ACC112 (cell line): ENCODE results near the gene GPR26.

Experiments used
- H2AFZ ChIP-seq: fragments of 200-600 bp; sonication (generic); one replicate; pipeline ENCODE4 v1.6.0; 2017; ENCODE audit warnings: antibody characterized with exemption, low read length; ENCODE audit not compliant: unreplicated experiment
- H3K27ac ChIP-seq: fragments of 200-600 bp; sonication (generic); 2 replicates; pipeline ENCODE4 v1.5.1; 2014; ENCODE audit warnings: low read depth, mild to moderate bottlenecking, antibody characterized with exemption, low read length, moderate library complexity
- H3K27me3 ChIP-seq: fragments of 200-600 bp; sonication (generic); 2 replicates; pipeline ENCODE4 v1.6.1; 2014; ENCODE audit warnings: mild to moderate bottlenecking, antibody characterized with exemption, low read length, moderate library complexity, mixed read lengths; ENCODE audit not compliant: insufficient read depth
- H3K36me3 ChIP-seq: fragments of 200-600 bp; sonication (generic); 2 replicates; pipeline ENCODE4 v1.6.1; 2016; ENCODE audit warnings: mild to moderate bottlenecking, antibody characterized with exemption, low read length, moderate library complexity, mixed read lengths; ENCODE audit not compliant: insufficient read depth
- H3K4me1 ChIP-seq: fragments of 200-600 bp; sonication (generic); one replicate; pipeline ENCODE4 v1.6.1; 2016; ENCODE audit warnings: low read length, mixed read lengths; ENCODE audit not compliant: insufficient read depth, unreplicated experiment, control insufficient read depth
- H3K4me3 ChIP-seq: fragments of 200-600 bp; sonication (generic); 2 replicates; pipeline ENCODE4 v1.5.1; 2014; ENCODE audit warnings: mild to moderate bottlenecking, low read depth, low read length
- H3K79me2 ChIP-seq: fragments of 200-600 bp; sonication (generic); one replicate; pipeline ENCODE4 v1.6.0; 2016; ENCODE audit warnings: low read length; ENCODE audit not compliant: control insufficient read depth, unreplicated experiment, insufficient read depth

Gene GPR26

GRCh38 chr10:123704812-123705211 lies 38.7 kb downstream of the GPR26 start:
- H3K79me2 ChIP-seq, result no peaks in the 10 kb centered on the region
- H3K27ac ChIP-seq, result no peak overlapping the region
- no peaks in the 10 kb centered on the region for H3K4me1 ChIP-seq
- no peaks in the 10 kb centered on the region for H3K36me3 ChIP-seq
- no peaks in the 10 kb centered on the region for H3K27me3 ChIP-seq
- H2AFZ ChIP-seq, result no peak overlapping the region
- no peak overlapping the region for H3K4me3 ChIP-seq

GRCh38 chr10:123706236-123706635 lies 40.1 kb downstream of the GPR26 start:
- Histone ChIP-seq H3K36me3 (no peaks in the 10 kb centered on the region), H3K27ac (no peak overlapping the region), H2AFZ (no peak overlapping the region), H3K4me3 (no peak overlapping the region), H3K27me3 (no peaks in the 10 kb centered on the region), H3K4me1 (no peaks in the 10 kb centered on the region), H3K79me2 (no peaks in the 10 kb centered on the region)

- H3K79me2 ChIP-seq, result no peaks in the 10 kb centered on the region
Observed at GRCh38 chr10:123715546-123715945, 49.4 kb downstream of the GPR26 start.

GRCh38 chr10:123717336-123717735 lies 51.2 kb downstream of the GPR26 start:
- no peaks in the 10 kb centered on the region for H3K27me3 ChIP-seq

More at GRCh38 chr10:123715546-123715945, 49.4 kb downstream of the GPR26 start:
- H3K4me3 ChIP-seq, result no peak overlapping the region
- H2AFZ ChIP-seq, result no peak overlapping the region
- H3K27ac ChIP-seq, result no peak overlapping the region
- H3K27me3 ChIP-seq, result no peaks in the 10 kb centered on the region
- H3K36me3 ChIP-seq, result no peaks in the 10 kb centered on the region
- no peaks in the 10 kb centered on the region for H3K4me1 ChIP-seq

GRCh38 chr10:123718544-123719060 lies 52.4 kb downstream of the GPR26 start:
- Histone ChIP-seq H3K27me3 (no peaks in the 10 kb centered on the region), H3K4me3 (no peak overlapping the region), H3K79me2 (no peaks in the 10 kb centered on the region), H3K36me3 (no peaks in the 10 kb centered on the region), H3K4me1 (no peaks in the 10 kb centered on the region), H3K27ac (no peak overlapping the region), H2AFZ (no peak overlapping the region)

More at GRCh38 chr10:123717336-123717735, 51.2 kb downstream of the GPR26 start:
- H3K27ac ChIP-seq, result no peak overlapping the region
- H3K79me2 ChIP-seq, result no peaks in the 10 kb centered on the region
- no peak overlapping the region for H2AFZ ChIP-seq
- no peak overlapping the region for H3K4me3 ChIP-seq
- H3K36me3 ChIP-seq, result no peaks in the 10 kb centered on the region
- H3K4me1 ChIP-seq, result no peaks in the 10 kb centered on the region

- Histone ChIP-seq H3K4me1 (no peaks in the 10 kb centered on the region), H3K27me3 (no peaks in the 10 kb centered on the region), H3K79me2 (no peaks in the 10 kb centered on the region), H3K4me3 (no peak overlapping the region), H2AFZ (no peak overlapping the region), H3K36me3 (no peaks in the 10 kb centered on the region), H3K27ac (no peak overlapping the region)
Observed at GRCh38 chr10:123720536-123720935, 54.4 kb downstream of the GPR26 start.

GRCh38 chr10:123721441-123722049 lies 55.4 kb downstream of the GPR26 start:
- no peaks in the 10 kb centered on the region for H3K79me2 ChIP-seq
- H3K27ac ChIP-seq, result no peak overlapping the region
- no peaks in the 10 kb centered on the region for H3K36me3 ChIP-seq
- H3K4me1 ChIP-seq, result no peaks in the 10 kb centered on the region
- no peak overlapping the region for H3K4me3 ChIP-seq
- H2AFZ ChIP-seq, result no peak overlapping the region
- H3K27me3 ChIP-seq, result no peaks in the 10 kb centered on the region

- Histone ChIP-seq H3K27me3 (no peaks in the 10 kb centered on the region), H3K79me2 (no peaks in the 10 kb centered on the region), H2AFZ (no peak overlapping the region), H3K27ac (no peak overlapping the region), H3K36me3 (no peaks in the 10 kb centered on the region), H3K4me3 (no peak overlapping the region), H3K4me1 (no peaks in the 10 kb centered on the region)
Observed at GRCh38 chr10:123722351-123722750, 56.2 kb downstream of the GPR26 start.

- no peak overlapping the region for H3K4me3 ChIP-seq
- H3K27me3 ChIP-seq, result no peaks in the 10 kb centered on the region
- H3K4me1 ChIP-seq, result no peaks in the 10 kb centered on the region
- H2AFZ ChIP-seq, result no peak overlapping the region
- H3K36me3 ChIP-seq, result no peaks in the 10 kb centered on the region
- no peak overlapping the region for H3K27ac ChIP-seq
- no peaks in the 10 kb centered on the region for H3K79me2 ChIP-seq
Observed at GRCh38 chr10:123724747-123725146, 58.6 kb downstream of the GPR26 start.

- Histone ChIP-seq H3K79me2 (no peaks in the 10 kb centered on the region), H3K27me3 (no peaks in the 10 kb centered on the region), H3K27ac (no peak overlapping the region), H3K4me3 (no peak overlapping the region), H3K36me3 (no peaks in the 10 kb centered on the region), H2AFZ (no peak overlapping the region), H3K4me1 (no peaks in the 10 kb centered on the region)
Observed at GRCh38 chr10:123726381-123726780, 60.2 kb downstream of the GPR26 start.

- H2AFZ ChIP-seq, result no peak overlapping the region
- no peaks in the 10 kb centered on the region for H3K27me3 ChIP-seq
- H3K36me3 ChIP-seq, result no peaks in the 10 kb centered on the region
- no peak overlapping the region for H3K4me3 ChIP-seq
- H3K27ac ChIP-seq, result no peak overlapping the region
- H3K79me2 ChIP-seq, result no peaks in the 10 kb centered on the region
- H3K4me1 ChIP-seq, result no peaks in the 10 kb centered on the region
Observed at GRCh38 chr10:123726836-123727235, 60.7 kb downstream of the GPR26 start.
